NK-92 (cell line): ENCODE data around the gene SMIM20.
"Not testable (repeated sequence)": the region's sequence is repeated elsewhere in the genome, so short reads cannot be mapped to it uniquely, and the experiment has no call there.

Experiments used
- DNase-seq: peaks from one replicate; lab custom pipeline; 2025; ENCODE audit not compliant: unreplicated experiment; lab: John Stamatoyannopoulos, UW

SMIM20 gene

GRCh38 chr4:25890571-25891485 is 23.2 kb upstream of the SMIM20 start:
- no peak for DNase-seq

GRCh38 chr4:25892796-25893195 is 21.2 kb upstream of the SMIM20 start:
- no peak for DNase-seq

DNA sequence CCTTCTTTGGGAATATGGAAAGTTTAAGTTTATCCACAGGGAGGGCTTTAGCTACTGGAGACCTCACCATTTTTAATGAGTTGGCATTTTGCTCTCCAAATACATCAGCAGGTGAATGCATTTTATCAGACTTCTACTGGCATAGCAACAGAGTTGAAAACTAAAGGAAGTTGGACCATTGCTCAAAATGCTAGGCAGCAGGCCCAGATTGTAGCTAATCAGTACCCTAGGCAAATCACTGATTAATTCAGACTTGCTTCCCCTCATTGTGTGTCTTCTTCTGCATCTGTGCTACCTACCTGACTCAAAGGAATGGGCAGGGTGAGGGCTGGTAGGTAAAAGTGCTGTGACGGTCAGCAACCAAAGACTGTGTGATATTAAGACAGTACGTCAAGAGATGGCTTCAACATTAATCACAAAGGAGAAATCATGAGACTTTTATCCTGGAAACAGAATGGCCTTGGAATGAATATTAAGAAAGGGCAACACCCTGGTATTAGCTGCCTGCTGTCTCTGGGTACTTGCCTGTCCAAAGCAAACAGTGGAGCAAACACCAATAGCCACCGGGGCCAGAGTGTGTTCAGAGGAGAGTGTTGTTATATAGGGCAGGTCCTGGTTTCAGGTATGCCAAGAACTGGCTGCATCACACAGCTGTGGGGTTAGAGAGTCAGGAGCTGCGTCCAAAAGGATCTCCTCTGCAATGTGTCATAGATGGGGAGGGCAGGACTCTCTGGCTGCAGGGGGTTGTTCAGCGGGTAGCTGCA is 17.1 kb upstream of the SMIM20 start:
- DNase-seq: no peak

- DNase-seq: no peak
Observed at GRCh38 chr4:25900310-25900709, 13.7 kb upstream of the SMIM20 start.

GRCh38 chr4:25901030-25901430 is 13.0 kb upstream of the SMIM20 start:
- no peak for DNase-seq

GRCh38 chr4:25903900-25904747 is 9.9 kb upstream of the SMIM20 start:
- DNase-seq: no peak

GRCh38 chr4:25904748-25905082 is 9.3 kb upstream of the SMIM20 start:
- DNase-seq: no peak

GRCh38 chr4:25905371-25905770 is 8.6 kb upstream of the SMIM20 start:
- no peak for DNase-seq

DNA sequence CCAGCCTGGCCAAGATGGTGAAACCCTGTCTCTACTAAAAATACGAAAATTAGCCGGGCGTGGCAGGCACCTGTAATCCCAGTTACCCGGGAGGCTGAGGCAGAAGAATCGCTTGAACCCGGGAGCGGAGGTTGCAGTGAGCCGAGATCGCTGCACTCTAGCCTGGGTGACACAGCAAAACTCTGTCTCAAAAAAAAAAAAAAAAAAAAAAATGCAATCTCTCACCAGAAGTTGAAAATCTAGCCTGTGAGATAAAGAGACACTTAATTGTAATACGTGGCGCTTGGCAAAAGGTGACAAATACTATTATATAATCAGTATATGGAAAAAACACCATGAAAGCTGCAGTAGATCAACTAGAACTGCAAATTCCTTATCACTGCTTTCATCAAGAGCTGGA is 7.9 kb upstream of the SMIM20 start:
- not testable (repeated sequence) for DNase-seq

- no peak for DNase-seq
Observed at GRCh38 chr4:25908491-25908901, 5.5 kb upstream of the SMIM20 start.

- DNase-seq: no peak
Observed at GRCh38 chr4:25911356-25911755, 2.7 kb upstream of the SMIM20 start.

DNA sequence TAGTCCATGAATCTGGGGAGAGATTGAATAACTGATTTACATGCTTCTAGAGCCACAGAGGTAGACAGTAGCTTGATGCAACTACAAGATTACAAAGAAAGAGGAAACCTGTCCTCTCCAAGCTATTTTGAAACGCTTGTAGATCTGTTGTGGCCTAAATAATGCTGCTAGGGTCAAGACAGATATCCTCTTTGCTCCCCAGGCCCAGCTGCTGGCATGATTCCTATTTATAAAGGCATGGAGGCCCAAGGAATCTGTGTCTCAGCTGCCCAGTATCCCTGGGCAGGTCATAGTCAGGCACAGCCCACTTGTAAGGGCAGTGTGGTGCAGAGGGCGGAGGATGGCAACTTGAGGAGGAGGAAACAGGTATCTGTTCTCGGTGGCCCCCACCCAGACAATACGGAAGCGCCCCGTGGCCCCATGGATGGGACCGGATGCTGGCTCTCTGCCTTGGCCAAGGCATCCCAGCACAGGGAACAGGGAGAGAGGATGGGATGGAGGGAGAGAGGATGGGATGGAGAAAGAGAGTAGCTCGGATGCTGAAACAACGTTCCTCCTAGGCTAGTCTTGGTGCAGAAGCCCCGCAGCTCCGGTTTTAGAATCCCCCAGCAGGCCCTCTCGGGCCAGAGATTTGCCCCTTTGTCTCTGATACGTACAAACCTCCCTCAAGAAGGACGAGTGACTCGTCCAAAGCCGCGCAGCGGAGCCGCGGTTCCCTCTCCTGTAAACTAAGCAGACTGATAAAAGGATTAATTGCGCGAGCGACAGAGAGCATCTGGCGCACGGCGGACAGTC is 767 bp upstream of the SMIM20 start:
- DNase-seq: no peak

- no peak for DNase-seq
Observed at GRCh38 chr4:25914670-25915352, 791 bp downstream of the SMIM20 start.

- DNase-seq: no peak
Observed at GRCh38 chr4:25915353-25915705, 1.3 kb downstream of the SMIM20 start.

DNA sequence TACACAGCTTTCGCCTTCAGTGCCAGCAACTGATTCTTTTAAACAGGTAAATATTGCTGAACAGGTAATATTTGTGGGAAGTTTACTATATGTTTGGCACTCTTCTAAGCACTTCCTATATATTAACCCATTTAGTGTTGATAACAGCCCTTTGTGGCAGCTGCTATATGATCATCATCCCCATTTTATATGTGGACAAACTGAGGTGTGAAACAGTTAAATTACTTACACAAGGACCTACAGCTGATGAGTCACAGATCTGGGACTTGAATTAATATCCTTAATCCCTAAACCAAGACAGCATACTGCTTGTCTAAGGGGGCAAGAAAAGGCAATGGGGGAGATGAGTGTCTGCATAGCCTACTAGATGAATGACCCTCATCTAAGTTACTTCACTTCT is 2.9 kb downstream of the SMIM20 start:
- no peak for DNase-seq

DNA sequence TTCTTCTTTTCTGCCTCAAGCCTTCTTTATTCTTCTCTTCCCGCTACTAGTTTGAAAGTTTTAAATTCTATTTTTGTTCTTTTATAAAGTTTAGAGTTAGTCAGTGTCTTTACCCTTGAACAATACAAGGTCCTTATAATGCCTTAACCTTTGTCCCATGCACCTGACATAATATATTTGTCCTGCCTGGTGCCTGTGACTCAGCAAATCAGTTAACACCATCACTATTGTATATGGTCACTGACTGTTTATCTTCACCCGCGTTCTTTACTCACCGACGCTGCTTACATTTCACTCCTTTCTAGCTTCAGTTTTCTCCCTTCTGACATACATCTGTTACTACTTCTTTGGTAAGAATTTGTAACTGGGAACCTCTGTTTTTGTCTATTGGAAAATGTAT is 5.7 kb downstream of the SMIM20 start:
- no peak for DNase-seq

GRCh38 chr4:25921922-25922321 is 7.9 kb downstream of the SMIM20 start:
- DNase-seq: no peak

- DNase-seq: no peak
Observed at GRCh38 chr4:25922812-25923369, 8.9 kb downstream of the SMIM20 start.

DNA sequence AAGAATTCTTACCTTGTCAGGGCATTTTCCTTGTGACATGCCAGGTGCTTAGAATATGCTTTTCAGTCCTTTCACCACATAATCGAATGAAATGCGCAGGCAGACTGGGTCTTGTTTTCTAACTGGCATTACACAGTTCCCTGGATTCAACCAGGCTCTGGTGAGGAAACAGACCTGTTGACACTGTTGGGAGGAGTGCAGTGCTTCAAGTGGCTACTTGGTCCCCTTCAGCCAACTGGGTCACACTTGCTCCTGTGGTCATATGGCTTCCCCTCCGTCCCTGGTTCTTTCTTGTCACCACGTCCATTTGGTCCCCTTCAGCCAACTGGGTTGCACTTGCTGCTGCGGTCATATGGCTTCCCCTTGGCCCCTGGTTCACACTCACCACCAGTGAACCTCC is 9.7 kb downstream of the SMIM20 start:
- no peak for DNase-seq
